ENCODE data around the gene PKP4.

- TF ChIP-seq, protein P1, sequence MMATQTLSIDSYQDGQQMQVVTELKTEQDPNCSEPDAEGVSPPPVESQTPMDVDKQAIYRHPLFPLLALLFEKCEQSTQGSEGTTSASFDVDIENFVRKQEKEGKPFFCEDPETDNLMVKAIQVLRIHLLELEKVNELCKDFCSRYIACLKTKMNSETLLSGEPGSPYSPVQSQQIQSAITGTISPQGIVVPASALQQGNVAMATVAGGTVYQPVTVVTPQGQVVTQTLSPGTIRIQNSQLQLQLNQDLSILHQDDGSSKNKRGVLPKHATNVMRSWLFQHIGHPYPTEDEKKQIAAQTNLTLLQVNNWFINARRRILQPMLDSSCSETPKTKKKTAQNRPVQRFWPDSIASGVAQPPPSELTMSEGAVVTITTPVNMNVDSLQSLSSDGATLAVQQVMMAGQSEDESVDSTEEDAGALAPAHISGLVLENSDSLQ (IDR thresholded peaks at IDR 0.05) = no peak
- TF ChIP-seq NFRKB (IDR thresholded peaks at IDR 0.05) (no peak), FOXK2 (IDR thresholded peaks at IDR 0.05) (no peak), FOXM1 (IDR thresholded peaks at IDR 0.05; ENCODE audit: borderline replicate concordance) (no peak), L3MBTL2 (conservative IDR thresholded peaks at IDR 0.05) (no peak), ARNT (IDR thresholded peaks at IDR 0.05) (no peak), SP1 (IDR thresholded peaks at IDR 0.05) (no peak), CTBP1 (IDR thresholded peaks at IDR 0.05; ENCODE audit: borderline replicate concordance) (no peak), HDGF (IDR thresholded peaks at IDR 0.05; ENCODE audit: borderline replicate concordance) (no peak)
These were observed 114.1 kb downstream of the PKP4 start for GRCh38 chr2:158570869-158571268.
